Epithelial cell of esophagus (primary cell): ENCODE measurements around the gene KDM4B.

Experiments
- DNase-seq: peaks from one replicate; pipeline ENCODE4 v3.0.0; 2010; ENCODE audit warnings: low read depth
- H3K4me3 ChIP-seq: 2 replicates; pipeline ENCODE4 v1.5.1; 2011; ENCODE audit warnings: mild to moderate bottlenecking, low read length, control low read depth
- TF ChIP-seq, protein P1 (sequence below): IDR thresholded peaks from 2 replicates; pipeline ENCODE4 v1.5.1; 2011; ENCODE audit warnings: low read depth, mild to moderate bottlenecking, low read length, control low read depth, inconsistent platforms; ENCODE audit not compliant: insufficient read depth; ENCODE audit errors: missing control alignments

The KDM4B gene

DNA sequence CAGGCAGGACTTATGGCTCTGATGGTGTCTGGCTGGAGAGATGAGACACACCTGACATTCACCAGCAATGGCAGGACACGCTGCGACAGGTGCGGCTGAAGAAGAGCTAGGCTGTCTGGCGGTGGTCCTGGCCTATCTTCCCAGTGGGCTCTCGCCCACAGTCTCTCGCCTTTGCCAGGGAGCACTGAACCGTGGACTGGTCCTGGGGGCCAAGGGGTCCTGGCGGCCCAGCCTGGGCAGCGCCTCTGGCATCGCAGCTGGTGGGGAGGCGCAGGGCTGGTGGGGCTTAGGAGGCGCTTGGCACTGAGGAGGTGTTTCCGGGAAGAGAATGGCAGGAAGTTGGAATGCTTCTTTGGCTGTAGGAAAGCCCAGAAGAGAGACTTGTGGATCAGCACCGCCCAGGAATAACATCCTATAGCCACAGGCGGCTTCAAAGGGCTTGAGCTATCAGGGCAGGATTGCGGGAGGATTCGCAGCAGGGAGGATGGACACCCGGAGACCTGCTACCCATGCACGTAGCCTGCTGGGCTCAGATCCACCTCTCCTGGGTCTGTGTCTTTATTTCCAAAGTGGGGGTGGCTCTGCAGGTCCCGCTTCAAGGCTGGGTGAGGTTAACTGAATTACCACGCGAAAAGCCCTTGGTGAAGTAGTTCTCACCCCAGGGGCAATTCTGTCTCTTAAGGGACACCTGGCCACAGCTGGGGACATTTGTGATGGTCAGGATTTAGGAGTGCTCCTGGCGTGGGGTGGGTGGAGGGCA, 14.6 kb downstream of the KDM4B start:
- TF ChIP-seq, protein P1, sequence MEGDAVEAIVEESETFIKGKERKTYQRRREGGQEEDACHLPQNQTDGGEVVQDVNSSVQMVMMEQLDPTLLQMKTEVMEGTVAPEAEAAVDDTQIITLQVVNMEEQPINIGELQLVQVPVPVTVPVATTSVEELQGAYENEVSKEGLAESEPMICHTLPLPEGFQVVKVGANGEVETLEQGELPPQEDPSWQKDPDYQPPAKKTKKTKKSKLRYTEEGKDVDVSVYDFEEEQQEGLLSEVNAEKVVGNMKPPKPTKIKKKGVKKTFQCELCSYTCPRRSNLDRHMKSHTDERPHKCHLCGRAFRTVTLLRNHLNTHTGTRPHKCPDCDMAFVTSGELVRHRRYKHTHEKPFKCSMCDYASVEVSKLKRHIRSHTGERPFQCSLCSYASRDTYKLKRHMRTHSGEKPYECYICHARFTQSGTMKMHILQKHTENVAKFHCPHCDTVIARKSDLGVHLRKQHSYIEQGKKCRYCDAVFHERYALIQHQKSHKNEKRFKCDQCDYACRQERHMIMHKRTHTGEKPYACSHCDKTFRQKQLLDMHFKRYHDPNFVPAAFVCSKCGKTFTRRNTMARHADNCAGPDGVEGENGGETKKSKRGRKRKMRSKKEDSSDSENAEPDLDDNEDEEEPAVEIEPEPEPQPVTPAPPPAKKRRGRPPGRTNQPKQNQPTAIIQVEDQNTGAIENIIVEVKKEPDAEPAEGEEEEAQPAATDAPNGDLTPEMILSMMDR = no peak
- no peak for DNase-seq
- H3K4me3 ChIP-seq = no peak overlapping the region

DNA sequence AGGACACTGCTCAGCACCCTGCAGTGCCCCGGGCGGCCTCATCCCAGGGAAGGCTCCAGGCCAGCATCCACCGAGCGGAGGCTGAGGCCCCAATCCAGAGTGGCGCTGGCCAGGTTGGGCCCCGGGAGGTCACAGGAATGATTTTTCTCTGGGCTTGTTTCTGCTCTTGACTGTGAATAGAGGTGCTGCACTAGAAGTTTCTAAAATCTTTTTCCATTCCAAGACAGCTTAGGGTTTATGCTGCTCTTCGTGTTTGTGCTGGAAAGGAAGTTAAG, 15.1 kb downstream of the KDM4B start:
- DNase-seq = no peak
- no peak overlapping the region for H3K4me3 ChIP-seq
- TF ChIP-seq, protein P1 = no peak

DNA sequence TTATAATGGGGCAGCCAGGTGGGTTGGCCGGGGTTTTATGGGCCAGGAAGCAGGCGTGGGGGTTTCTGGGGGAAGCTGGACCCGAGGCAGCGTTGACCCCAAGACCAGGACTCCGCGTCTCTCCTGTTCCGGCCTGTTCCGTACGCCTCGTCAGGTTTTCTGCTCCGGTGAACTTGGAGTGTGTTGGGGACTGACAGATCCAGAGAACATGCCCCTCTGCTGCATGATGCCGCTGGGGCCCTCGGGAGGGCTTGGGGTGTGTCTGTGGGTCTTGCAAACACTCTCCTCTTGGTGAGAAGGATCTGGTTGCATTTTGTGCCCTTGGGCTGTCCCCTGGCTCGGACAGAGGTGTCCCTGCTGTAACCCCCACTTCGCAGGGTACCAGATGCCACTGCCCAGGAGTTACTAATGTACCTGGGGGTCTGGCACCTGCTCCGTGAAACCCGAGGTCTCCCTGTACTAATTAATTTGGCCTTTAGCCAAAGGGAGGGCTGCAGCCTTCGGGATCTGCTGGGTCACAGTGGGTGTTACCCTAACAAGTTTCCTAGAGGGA, 15.6 kb downstream of the KDM4B start:
- no peak for DNase-seq
- H3K4me3 ChIP-seq = no peak overlapping the region
- TF ChIP-seq, protein P1 = no peak

DNA sequence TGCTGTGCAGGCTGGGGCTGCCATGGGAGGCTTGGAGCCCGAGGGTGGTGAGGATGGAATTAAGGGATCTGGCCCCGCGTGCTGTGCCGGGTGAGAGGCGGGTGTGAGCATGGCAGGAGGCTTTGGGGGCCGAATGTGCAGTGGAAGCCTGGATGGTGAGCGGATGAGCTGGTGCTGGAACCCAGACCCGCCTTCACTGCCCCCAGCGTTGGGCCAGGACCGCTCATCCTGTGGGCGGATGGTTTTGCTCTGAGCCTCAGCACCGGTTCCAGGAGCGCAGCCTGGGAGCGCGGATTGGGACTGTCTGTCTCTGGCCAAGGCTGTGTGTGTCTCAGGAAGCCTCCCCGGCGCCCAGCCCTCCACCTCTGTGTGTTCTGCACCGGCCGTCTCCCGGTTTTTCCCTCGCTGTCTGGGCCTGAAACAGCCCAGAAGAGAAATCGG, 16.7 kb downstream of the KDM4B start:
- DNase-seq = no peak
- H3K4me3 ChIP-seq = no peak overlapping the region
- TF ChIP-seq, protein P1 = no peak

DNA sequence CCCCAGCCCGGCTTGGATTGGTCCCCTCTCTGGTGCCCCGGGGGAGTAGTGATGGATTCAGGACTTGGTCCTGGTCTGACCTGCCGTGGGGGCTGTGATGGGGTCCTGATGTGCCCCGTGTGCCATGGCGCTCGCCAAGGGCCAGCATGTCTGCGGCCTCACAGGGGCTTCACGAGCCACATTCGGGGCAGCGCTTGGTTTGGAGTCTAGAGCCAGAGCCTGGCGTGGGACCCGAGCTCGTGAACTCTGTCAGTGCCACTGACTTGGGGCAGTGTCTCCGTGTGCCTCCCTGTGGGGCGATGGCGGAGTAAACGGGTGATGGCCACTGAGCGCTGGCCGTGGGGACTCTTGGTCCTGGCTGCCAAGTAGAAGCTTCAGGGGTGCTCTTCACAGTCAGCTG, 17.1 kb downstream of the KDM4B start:
- TF ChIP-seq, protein P1 = no peak
- no peak for DNase-seq
- no peak overlapping the region for H3K4me3 ChIP-seq

DNA sequence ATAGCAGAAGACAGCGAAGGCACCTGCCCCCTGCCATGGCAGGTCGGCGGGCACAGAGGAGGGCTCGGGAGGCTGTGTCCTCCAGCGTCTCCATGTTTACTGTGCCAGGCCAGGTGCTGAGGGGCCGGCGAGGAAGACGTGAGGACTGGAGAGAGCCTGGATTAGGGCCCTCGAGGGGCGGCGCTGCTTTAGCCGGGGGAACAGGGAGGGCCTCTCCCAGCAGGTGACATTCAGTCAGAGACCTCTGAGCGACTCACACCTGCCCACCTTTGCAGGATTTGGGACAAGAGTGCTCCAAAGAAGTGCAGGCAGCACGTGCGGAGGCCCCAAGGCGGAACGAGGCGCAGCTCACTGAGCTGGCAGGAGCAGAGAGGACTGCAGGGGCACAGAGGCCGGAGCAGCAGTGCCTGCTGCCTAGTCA, 17.6 kb downstream of the KDM4B start:
- no peak overlapping the region for H3K4me3 ChIP-seq
- DNase-seq = no peak
- TF ChIP-seq, protein P1 = no peak

DNA sequence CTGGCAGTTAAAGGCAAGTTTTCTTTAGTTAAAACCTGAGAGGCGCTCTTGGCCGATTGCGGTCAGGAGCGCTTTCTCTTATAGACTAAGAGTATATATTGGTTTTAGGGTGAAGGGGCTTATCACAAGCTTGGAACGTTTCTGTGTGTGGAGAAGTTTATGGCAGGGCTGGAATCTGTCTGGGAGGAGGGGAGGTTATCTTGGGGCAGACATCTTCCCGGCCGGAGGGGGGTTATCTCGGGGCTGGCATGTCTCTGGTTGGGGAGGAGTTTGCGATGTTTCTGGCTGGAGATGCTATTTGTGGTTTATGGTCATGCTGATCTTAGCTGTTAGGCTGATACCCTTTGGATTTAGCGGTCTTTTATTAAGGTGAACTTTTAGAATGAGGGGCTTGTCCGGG, 18.3 kb downstream of the KDM4B start:
- TF ChIP-seq, protein P1 = no peak
- no peak for DNase-seq
- no peak overlapping the region for H3K4me3 ChIP-seq
